Measurements from ENCODE around the gene TMEM132E.

DNA sequence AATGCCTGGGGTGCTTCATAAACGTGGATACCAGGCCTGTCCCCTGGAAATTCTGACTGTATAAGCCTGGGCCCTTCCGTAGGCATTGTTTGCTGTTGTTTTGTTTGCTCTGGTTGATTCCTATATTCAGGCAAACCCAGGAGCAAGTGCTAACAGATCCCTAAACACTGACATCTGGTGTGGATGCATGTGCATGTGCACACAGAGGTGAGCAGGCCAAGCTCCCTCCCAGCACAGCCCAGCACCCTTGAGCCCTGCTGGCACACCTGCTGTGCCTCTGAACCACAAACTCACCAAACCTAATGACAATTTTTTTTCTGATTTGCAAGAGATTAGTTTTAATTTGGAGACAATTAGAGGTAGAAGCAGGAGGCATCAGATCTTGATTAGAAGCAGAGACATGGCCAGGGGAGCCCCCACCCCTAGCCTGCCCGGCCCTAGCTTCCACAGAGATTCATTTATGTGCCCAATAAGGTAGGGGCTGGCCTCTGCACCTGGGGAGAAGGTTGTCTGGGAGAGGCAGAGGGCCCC is 40.4 kb downstream of the TMEM132E start:
- TF ChIP-seq CTCF (IDR thresholded peaks at IDR 0.05) (no peak), POLR2A (IDR thresholded peaks at IDR 0.05) (no peak)

Measured in adrenal gland (tissue), 5 donors.